Ascending aorta (tissue), 2 donors: ENCODE measurements around the gene WNT8B. TPM values are rescaled to one million over a fixed set of nuclear protein-coding genes. Genes with fewer than 3 reads are reported as not detected.

ENCODE experiments used
- DNase-seq, 2 donors: peaks; one replicate each; pipeline ENCODE4 v3.0.0-alpha.2; 2019; ENCODE audit warnings: low spot score in 2 of 2
- H3K27ac ChIP-seq, 2 donors: fragments of 200-600 bp; sonication (generic); one replicate each; pipeline ENCODE4 v1.5.1; 2016 to 2017; ENCODE audit warnings: mild to moderate bottlenecking in 1 of 2
- H3K27me3 ChIP-seq: fragments of 200-600 bp; sonication (generic); one replicate; pipeline ENCODE4 v1.5.1; 2017
- H3K36me3 ChIP-seq, 2 donors: fragments of 200-600 bp; sonication (generic); one replicate each; pipeline ENCODE4 v1.5.1; 2016
- H3K4me1 ChIP-seq, 2 donors: fragments of 200-600 bp; sonication (generic); one replicate each; pipeline ENCODE4 v1.5.1; 2016 to 2017; ENCODE audit warnings: mild to moderate bottlenecking in 1 of 2
- H3K4me3 ChIP-seq, 2 donors: fragments of 200-600 bp; sonication (generic); one replicate each; pipeline ENCODE4 v1.5.1; 2016 to 2017; ENCODE audit warnings: mild to moderate bottlenecking in 1 of 2
- H3K9me3 ChIP-seq, 2 donors: fragments of 200-600 bp; sonication (generic); one replicate each; pipeline ENCODE4 v1.5.1; 2016
- CTCF ChIP-seq, 3 experiments: fragments of 200-600 bp in 2 of 3; fragments of 450-650 bp in 1 of 3; sonication (generic) in 2 of 3; IDR thresholded peaks; one replicate each; pipeline ENCODE4 v1.5.1; 2016 to 2019; ENCODE audit warnings: antibody characterized with exemption in 3 of 3, mild to moderate bottlenecking in 1 of 3, moderate library complexity in 1 of 3
- intact Hi-C: fragments of 100-400 bp; cut with DNase I; formaldehyde crosslinking; loops from one replicate; pipeline ENCODE4 v1.15.1; 2023
- total RNA-seq: library from RNA; depleted of rRNA; stranded (reverse); fragments of >200 nt; gene quantifications from one replicate; pipeline ENCODE4 v1.1.0, GENCODE V29; 2016

WNT8B gene
- total RNA-seq, 1 donor from 2014 or later = not detected

- H3K27ac ChIP-seq = no peak overlapping the region
- TF ChIP-seq CTCF (IDR thresholded peaks at IDR 0.05) = no peak
- H3K4me1 ChIP-seq = no peaks in the 10 kb centered on the region
- no peak overlapping the region for H3K4me3 ChIP-seq
- H3K27me3 ChIP-seq = no peaks in the 10 kb centered on the region
- H3K36me3 ChIP-seq = peaks cover 23 to 41% of the 10 kb centered on the region in 2 donors
- intact Hi-C loops = no loop called here
- no peaks in the 10 kb centered on the region for H3K9me3 ChIP-seq
- DNase-seq = no peak
These were observed 27.7 kb downstream of the WNT8B start for GRCh38 chr10:100490531-100490930.

GRCh38 chr10:100496567-100496966 lies 33.8 kb downstream of the WNT8B start:
- intact Hi-C loops = no loop called here

DNA sequence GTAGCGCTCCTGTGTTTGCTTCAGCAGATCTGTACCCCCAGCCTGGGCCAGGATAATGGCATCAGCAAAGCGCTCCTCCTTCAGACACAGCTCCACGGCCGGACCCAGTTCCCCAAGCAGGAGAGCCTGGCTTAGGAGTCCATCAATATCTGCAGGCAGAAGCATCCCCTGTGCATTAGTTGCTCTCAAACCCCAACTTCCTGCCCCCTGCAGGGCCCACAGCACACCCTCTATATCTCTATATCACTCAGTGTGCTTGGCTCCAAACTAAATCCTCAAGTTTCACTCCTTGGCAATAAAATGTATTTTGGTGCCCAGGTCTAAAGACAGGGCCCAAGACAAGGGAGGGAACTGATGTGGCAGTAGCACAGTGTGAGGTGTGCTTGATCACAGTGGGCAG lies 35.2 kb downstream of the WNT8B start:
- intact Hi-C loops = no loop called here
- Histone ChIP-seq H3K4me3 (no peak overlapping the region), H3K27me3 (no peaks in the 10 kb centered on the region), H3K36me3 (peaks cover 10 to 57% of the 10 kb centered on the region in 2 donors), H3K4me1 (no peaks in the 10 kb centered on the region), H3K27ac (no peak overlapping the region), H3K9me3 (no peaks in the 10 kb centered on the region)
- DNase-seq = no peak
- no peak for TF ChIP-seq CTCF (IDR thresholded peaks at IDR 0.05)

More at GRCh38 chr10:100496567-100496966, 33.8 kb downstream of the WNT8B start:
- DNase-seq = no peak
- Histone ChIP-seq H3K9me3 (no peaks in the 10 kb centered on the region), H3K4me1 (no peaks in the 10 kb centered on the region), H3K4me3 (no peak overlapping the region), H3K27me3 (no peaks in the 10 kb centered on the region), H3K27ac (no peak overlapping the region), H3K36me3 (peaks cover 10 to 57% of the 10 kb centered on the region in 2 donors)
- TF ChIP-seq CTCF (IDR thresholded peaks at IDR 0.05) = no peak

DNA sequence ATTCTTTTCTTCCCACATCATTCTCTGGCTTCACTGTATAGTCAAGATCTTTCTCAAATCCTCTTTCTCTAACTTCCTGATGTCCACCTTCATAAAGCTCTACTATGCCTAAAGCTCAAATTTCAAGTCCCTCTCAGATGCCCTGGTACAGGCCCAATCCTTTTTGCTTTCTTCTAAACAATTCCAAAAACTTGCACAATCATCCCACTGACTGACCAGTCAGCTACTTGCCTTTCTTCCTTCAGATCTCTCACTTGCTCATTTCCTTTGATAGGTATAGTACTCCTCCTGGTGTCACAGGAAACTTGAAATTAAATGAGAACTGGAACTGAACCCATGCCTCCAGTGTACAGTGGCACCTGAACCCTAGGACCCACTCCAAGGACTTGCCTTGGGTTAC lies 38.6 kb downstream of the WNT8B start:
- Histone ChIP-seq H3K4me1 (no peaks in the 10 kb centered on the region), H3K27ac (no peak overlapping the region), H3K4me3 (no peak overlapping the region), H3K36me3 (peaks cover 19 to 50% of the 10 kb centered on the region in 2 donors), H3K9me3 (no peaks in the 10 kb centered on the region), H3K27me3 (no peaks in the 10 kb centered on the region)
- intact Hi-C loops = no loop called here
- TF ChIP-seq CTCF (IDR thresholded peaks at IDR 0.05) = no peak
- no peak for DNase-seq

GRCh38 chr10:100502926-100503494 lies 40.2 kb downstream of the WNT8B start:
- TF ChIP-seq CTCF (IDR thresholded peaks at IDR 0.05) = no peak
- no peaks in the 10 kb centered on the region for H3K9me3 ChIP-seq
- no peaks in the 10 kb centered on the region for H3K4me1 ChIP-seq
- H3K36me3 ChIP-seq = peaks cover 24 to 47% of the 10 kb centered on the region in 2 donors
- H3K27me3 ChIP-seq = no peaks in the 10 kb centered on the region
- H3K27ac ChIP-seq = no peak overlapping the region
- no peak overlapping the region for H3K4me3 ChIP-seq
- intact Hi-C loops = no loop called here
- DNase-seq = no peak

DNA sequence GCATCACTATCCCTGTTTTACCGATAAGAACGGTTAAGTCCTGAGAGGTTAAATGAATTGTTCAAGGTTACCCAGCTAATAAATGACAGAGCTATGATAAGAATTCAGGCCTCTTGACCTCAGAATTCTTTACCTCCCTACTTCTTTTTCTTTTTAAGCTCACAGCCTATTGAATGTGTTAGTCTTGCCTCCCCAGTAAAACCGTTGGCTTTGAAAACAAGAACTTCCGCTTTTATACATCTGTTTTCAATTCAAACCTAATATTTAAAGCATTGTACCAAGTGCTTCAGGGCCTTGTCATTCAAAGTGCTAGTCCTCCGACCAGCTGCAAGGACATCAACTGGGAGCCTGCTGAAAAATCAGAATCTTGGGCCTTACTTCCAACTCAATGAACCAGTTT lies 41.3 kb downstream of the WNT8B start:
- intact Hi-C loops = no loop called here
- Histone ChIP-seq H3K4me3 (no peak overlapping the region), H3K27ac (no peak overlapping the region), H3K9me3 (no peaks in the 10 kb centered on the region), H3K27me3 (no peaks in the 10 kb centered on the region), H3K4me1 (no peaks in the 10 kb centered on the region), H3K36me3 (peaks cover 24 to 38% of the 10 kb centered on the region in 2 donors)
- no peak for TF ChIP-seq CTCF (IDR thresholded peaks at IDR 0.05)
- DNase-seq = no peak
